Uterus (tissue), 4 donors: Measurements from ENCODE around the gene REXO1. TPM values are rescaled to one million over a fixed set of nuclear protein-coding genes. Genes with fewer than 3 reads are reported as not detected.

Source experiments
- DNase-seq, 2 donors: peaks; one replicate each; pipeline ENCODE4 v3.0.0-alpha.2; 2019 to 2020
- H3K27ac ChIP-seq, 2 donors: fragments of 200-600 bp; sonication (generic); 1 replicate in 1 of 2; 2 replicates in 1 of 2; pipeline ENCODE4 v1.5.1; 2016 to 2018
- H3K27me3 ChIP-seq, 2 donors: fragments of 200-600 bp; sonication (generic); one replicate each; pipeline ENCODE4 v1.5.1; 2018 to 2019; ENCODE audit warnings: control low read depth in 1 of 2
- H3K36me3 ChIP-seq, 2 donors: fragments of 200-600 bp; sonication (generic); one replicate each; pipeline ENCODE4 v1.5.1; 2019; ENCODE audit warnings: control low read depth in 1 of 2
- H3K4me1 ChIP-seq, 2 donors: fragments of 200-600 bp; sonication (generic); one replicate each; pipeline ENCODE4 v1.5.1; 2018 to 2019; ENCODE audit warnings: control low read depth in 1 of 2
- H3K4me3 ChIP-seq, 2 donors: fragments of 200-600 bp; sonication (generic); 1 replicate in 1 of 2; 2 replicates in 1 of 2; pipeline ENCODE4 v1.5.1; 2018 to 2019; ENCODE audit warnings: mild to moderate bottlenecking in 1 of 2
- H3K9me3 ChIP-seq, 2 donors: fragments of 200-600 bp; sonication (generic); one replicate each; pipeline ENCODE4 v1.5.1; 2019; ENCODE audit warnings: control low read depth in 1 of 2
- CTCF ChIP-seq, 4 experiments: fragments of 200-600 bp in 2 of 4; fragments of 450-650 bp in 2 of 4; sonication (generic) in 2 of 4; IDR thresholded peaks; one replicate each; pipeline ENCODE4 v1.5.1; 2016 to 2019; ENCODE audit warnings: antibody characterized with exemption in 4 of 4, mild to moderate bottlenecking in 2 of 4, moderate library complexity in 1 of 4
- POLR2A ChIP-seq, 2 donors: fragments of 450-650 bp; IDR thresholded peaks; one replicate each; pipeline ENCODE4 v1.6.1; 2016; ENCODE audit warnings: antibody characterized with exemption in 2 of 2, mild to moderate bottlenecking in 1 of 2, moderate library complexity in 1 of 2
- intact Hi-C: fragments of 100-400 bp; cut with DNase I; formaldehyde crosslinking; loops from one replicate; pipeline ENCODE4 v1.15.1; 2023; ENCODE audit warnings: low total_unique reads
- total RNA-seq, 4 donors: library from RNA; depleted of rRNA in 3 of 4; stranded (reverse); fragments of >200 nt in 3 of 4; gene quantifications; one replicate each; pipeline versions ENCODE4 v1.1.0 to v1.2.4, GENCODE V29; 2014 to 2023
- donor health status: DM: yes; HTN: yes; CAD: no.

The REXO1 gene
- total RNA-seq, 4 donors from 2014 or later, result 1.5 to 67.4 (median 25.1) TPM

DNA sequence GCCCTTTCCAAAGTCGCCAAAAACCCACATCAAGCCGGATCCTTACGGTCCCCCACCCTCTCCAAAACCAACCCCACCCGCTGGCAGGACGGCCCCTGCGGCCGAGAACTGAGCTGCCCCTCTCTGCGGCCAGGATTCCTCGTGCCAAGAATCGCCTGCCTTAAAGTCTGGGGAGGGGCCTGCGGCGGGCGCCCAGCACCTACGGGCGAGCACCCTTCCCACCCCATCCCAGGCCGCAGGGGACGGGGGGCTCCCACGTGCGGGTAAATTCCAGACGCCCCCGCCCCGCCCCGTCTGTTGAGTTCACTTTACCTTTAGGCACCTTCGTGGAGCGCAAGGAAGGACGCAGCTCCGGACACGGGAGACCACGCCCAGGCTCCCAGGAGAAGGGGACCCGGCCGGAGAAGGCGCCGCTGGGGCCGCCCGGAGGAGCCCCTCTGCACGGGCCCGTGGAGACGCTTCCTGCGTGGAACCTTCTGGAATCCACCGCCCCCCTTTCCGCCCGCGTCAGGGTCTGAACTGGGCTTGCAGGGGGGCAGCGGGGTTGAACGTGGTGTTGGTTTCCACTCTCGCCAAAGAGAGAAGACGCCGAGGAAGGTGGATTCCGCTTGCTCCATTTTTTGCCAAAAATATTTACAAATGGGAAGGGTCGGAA is 72.2 kb downstream of the REXO1 start:
- TF ChIP-seq CTCF (IDR thresholded peaks at IDR 0.05) (no peak), POLR2A (IDR thresholded peaks at IDR 0.05) (no peak)
- intact Hi-C loops, result no loop called here
- no peak for DNase-seq
- Histone ChIP-seq H3K27me3 (peaks cover 11 to 47% of the 10 kb centered on the region in 2 donors), H3K36me3 (no peaks in the 10 kb centered on the region), H3K4me3 (no peak overlapping the region), H3K4me1 (no peaks in the 10 kb centered on the region), H3K9me3 (peaks cover 0 to under 1% of the 10 kb centered on the region in 2 donors), H3K27ac (no peak overlapping the region)

GRCh38 chr19:1774989-1775772 is 73.1 kb downstream of the REXO1 start:
- no peaks in the 10 kb centered on the region for H3K36me3 ChIP-seq
- H3K4me3 ChIP-seq, result no peak overlapping the region
- H3K27me3 ChIP-seq, result peaks cover 11 to 46% of the 10 kb centered on the region in 2 donors
- TF ChIP-seq CTCF (IDR thresholded peaks at IDR 0.05) (peak in 1 of 4 experiments; percentile 12), POLR2A (IDR thresholded peaks at IDR 0.05) (no peak)
- H3K9me3 ChIP-seq, result peaks cover 0 to 8% of the 10 kb centered on the region in 2 donors
- intact Hi-C loops, result no loop called here
- no peak for DNase-seq
- no peaks in the 10 kb centered on the region for H3K4me1 ChIP-seq
- H3K27ac ChIP-seq, result no peak overlapping the region

DNA sequence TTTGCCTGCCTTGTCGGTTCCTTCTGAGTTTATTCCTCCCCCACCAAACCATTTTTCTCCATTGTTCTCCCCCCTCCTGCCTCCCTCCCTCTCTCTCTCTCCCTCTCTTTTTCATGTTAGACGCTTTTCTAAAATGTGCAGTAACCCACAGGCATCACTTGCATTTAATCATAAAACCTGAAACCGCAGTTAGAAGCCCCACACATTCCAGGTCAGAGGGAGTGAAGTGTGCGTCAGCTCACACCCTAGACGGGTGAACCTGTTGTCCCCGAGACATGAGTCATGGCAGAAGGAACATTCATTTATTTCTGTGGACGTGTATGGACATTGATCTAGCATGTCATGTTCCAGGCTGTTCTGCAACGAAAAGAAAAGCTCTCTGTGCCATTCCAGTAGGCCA is 75.1 kb downstream of the REXO1 start:
- H3K27me3 ChIP-seq, result peaks cover 14 to 42% of the 10 kb centered on the region in 2 donors
- TF ChIP-seq CTCF (IDR thresholded peaks at IDR 0.05) (no peak), POLR2A (IDR thresholded peaks at IDR 0.05) (no peak)
- H3K27ac ChIP-seq, result no peak overlapping the region
- no peaks in the 10 kb centered on the region for H3K4me1 ChIP-seq
- no peak for DNase-seq
- no peaks in the 10 kb centered on the region for H3K36me3 ChIP-seq
- intact Hi-C loops, result no loop called here
- no peak overlapping the region for H3K4me3 ChIP-seq
- H3K9me3 ChIP-seq, result peaks cover 0 to 8% of the 10 kb centered on the region in 2 donors

- H3K27ac ChIP-seq, result no peak overlapping the region
- H3K4me3 ChIP-seq, result no peak overlapping the region
- TF ChIP-seq POLR2A (IDR thresholded peaks at IDR 0.05), result no peak
- no peak for TF ChIP-seq CTCF (IDR thresholded peaks at IDR 0.05)
- no peak for DNase-seq
- peaks cover 0 to 8% of the 10 kb centered on the region in 2 donors for H3K9me3 ChIP-seq
- H3K4me1 ChIP-seq, result no peaks in the 10 kb centered on the region
- H3K36me3 ChIP-seq, result no peaks in the 10 kb centered on the region
- H3K27me3 ChIP-seq, result peaks cover 21 to 46% of the 10 kb centered on the region in 2 donors
- intact Hi-C loops, result no loop called here
Measured at GRCh38 chr19:1770866-1771576, 77.3 kb downstream of the REXO1 start.
